ENCODE measurements around the gene TCERG1L.

GRCh38 chr10:131266936-131267813 is 44.3 kb downstream of the TCERG1L start:
- TF ChIP-seq POLR2A (IDR thresholded peaks at IDR 0.05; ENCODE audit: low read depth, low read length) (no peak), POLR2AphosphoS5 (IDR thresholded peaks at IDR 0.05; ENCODE audit: low read depth, low read length) (no peak)
